HEK293 (cell line): ENCODE data around the gene MPHOSPH9.

Experiments
- CTCF ChIP-seq: fragments of 450-650 bp; formaldehyde crosslinking; IDR thresholded peaks from 2 replicates; pipeline ENCODE4 v1.5.1; 2016; ENCODE audit warnings: missing biosample characterization, missing genetic modification characterization
- KLF16 ChIP-seq: fragments of 450-650 bp; formaldehyde crosslinking; IDR thresholded peaks from 2 replicates; pipeline ENCODE4 v1.5.1; 2017; ENCODE audit warnings: missing biosample characterization, missing genetic modification characterization
- REST ChIP-seq: fragments of 450-650 bp; formaldehyde crosslinking; IDR thresholded peaks from 2 replicates; pipeline ENCODE4 v1.5.1; 2016; ENCODE audit warnings: missing biosample characterization, missing genetic modification characterization
- YY1 ChIP-seq: fragments of 450-650 bp; formaldehyde crosslinking; IDR thresholded peaks from 2 replicates; pipeline ENCODE4 v1.5.1; 2018; ENCODE audit warnings: missing biosample characterization, missing genetic modification characterization
- ZFP69B ChIP-seq: fragments of 450-650 bp; formaldehyde crosslinking; IDR thresholded peaks from 2 replicates; pipeline ENCODE4 v1.5.1; 2016; ENCODE audit warnings: missing biosample characterization, missing genetic modification characterization
- ZNF174 ChIP-seq: fragments of 450-650 bp; formaldehyde crosslinking; IDR thresholded peaks from 2 replicates; pipeline ENCODE4 v1.5.0; 2017; ENCODE audit warnings: missing biosample characterization, mild to moderate bottlenecking, missing genetic modification characterization
- ZNF214 ChIP-seq: fragments of 450-650 bp; formaldehyde crosslinking; IDR thresholded peaks from 2 replicates; pipeline ENCODE4 v1.5.1; 2017; ENCODE audit warnings: missing biosample characterization, mild to moderate bottlenecking, missing genetic modification characterization, borderline replicate concordance
- ZNF274 ChIP-seq, 2 experiments: fragments of 200-500 bp in 1 of 2; fragments of 450-650 bp in 1 of 2; sonication (Bioruptor generic) in 1 of 2; formaldehyde crosslinking in 1 of 2; IDR thresholded peaks; 2 replicates each; pipeline versions ENCODE4 v1.5.1 to v1.6.1; 2014 to 2016; ENCODE audit warnings: borderline replicate concordance in 1 of 2, inconsistent platforms in 1 of 2, low read length in 1 of 2, missing biosample characterization in 1 of 2, missing genetic modification characterization in 1 of 2
- ZNF324 ChIP-seq: fragments of 450-650 bp; formaldehyde crosslinking; IDR thresholded peaks from 2 replicates; pipeline ENCODE4 v1.5.1; 2016; ENCODE audit warnings: missing biosample characterization, missing genetic modification characterization
- ZNF335 ChIP-seq: fragments of 450-650 bp; formaldehyde crosslinking; conservative IDR thresholded peaks from 2 replicates; pipeline ENCODE4 v1.5.1; 2016; ENCODE audit warnings: missing biosample characterization, missing genetic modification characterization
- ZNF423 ChIP-seq: fragments of 450-650 bp; formaldehyde crosslinking; IDR thresholded peaks from 2 replicates; pipeline ENCODE4 v1.5.1; 2016; ENCODE audit warnings: missing biosample characterization, missing genetic modification characterization
- ZNF621 ChIP-seq: fragments of 450-650 bp; formaldehyde crosslinking; IDR thresholded peaks from 2 replicates; pipeline ENCODE4 v1.5.1; 2017; ENCODE audit warnings: missing biosample characterization, missing genetic modification characterization
- ZNF768 ChIP-seq: fragments of 450-650 bp; formaldehyde crosslinking; IDR thresholded peaks from 2 replicates; pipeline ENCODE4 v1.5.1; 2018; ENCODE audit warnings: missing biosample characterization, mild to moderate bottlenecking, missing genetic modification characterization

GRCh38 chr12:123250471-123251383 lies 17.8 kb upstream of the MPHOSPH9 start:
- TF ChIP-seq CTCF (tag by site-specific recombination): no peak
- no peak for TF ChIP-seq REST (tag by site-specific recombination)
- TF ChIP-seq ZNF274 (IDR thresholded peaks at IDR 0.05; ENCODE audit: low read length): no peak
- TF ChIP-seq ZNF274 (tag by site-specific recombination; IDR thresholded peaks at IDR 0.05; ENCODE audit: borderline replicate concordance): no peak
- 0 out of 2 replicates have a peak, but pooled peaks have one; percentile 36 for TF ChIP-seq ZNF335
- no peak for TF ChIP-seq ZNF768 (tag by site-specific recombination)
- TF ChIP-seq ZNF324 (tag by site-specific recombination): 0 out of 2 replicates have a peak, but pooled peaks have one; percentile 35
- no peak for TF ChIP-seq ZNF423 (tag by site-specific recombination)
- no peak for TF ChIP-seq ZFP69B (tag by site-specific recombination)
- no peak for TF ChIP-seq YY1 (tag by site-specific recombination)
- TF ChIP-seq ZNF214 (tag by site-specific recombination): no peak
- no peak for TF ChIP-seq ZNF174 (tag by site-specific recombination)
- TF ChIP-seq ZNF621: no peak
- TF ChIP-seq KLF16 (tag by site-specific recombination): no peak
